CD4-positive, alpha-beta T cell treated with Interferon alpha-2 for 1 hour (primary cell): Measurements from ENCODE around the gene ELAC2.
A peak's percentile ranks its signal among the peaks of the same experiment; 100 is the strongest.

Source experiments
- DNase-seq, 2 donors: peaks; one replicate each; pipeline ENCODE4 v3.0.0-alpha.2; 2020 to 2022

Gene ELAC2

DNA sequence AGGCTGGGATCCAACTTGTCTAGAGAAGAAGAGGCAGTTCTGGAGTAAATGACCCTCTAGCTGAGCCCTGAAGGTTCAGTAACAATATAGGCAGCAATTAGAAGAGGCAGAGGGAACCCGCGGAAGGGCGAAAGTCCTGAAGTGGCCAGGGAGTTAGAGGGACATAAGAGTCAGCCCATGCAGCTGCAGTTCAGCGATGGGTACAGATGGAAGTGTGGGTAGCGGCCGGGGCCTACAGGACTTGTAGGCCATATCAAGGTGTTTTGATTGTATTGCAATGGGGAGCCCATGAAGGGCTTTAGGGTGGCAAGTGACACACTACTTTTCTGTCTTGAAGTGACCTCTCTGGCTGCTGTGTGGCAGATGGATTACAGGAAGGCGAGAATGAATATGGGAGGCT lies 3.0 kb downstream of the ELAC2 start:
- no peak for DNase-seq

DNA sequence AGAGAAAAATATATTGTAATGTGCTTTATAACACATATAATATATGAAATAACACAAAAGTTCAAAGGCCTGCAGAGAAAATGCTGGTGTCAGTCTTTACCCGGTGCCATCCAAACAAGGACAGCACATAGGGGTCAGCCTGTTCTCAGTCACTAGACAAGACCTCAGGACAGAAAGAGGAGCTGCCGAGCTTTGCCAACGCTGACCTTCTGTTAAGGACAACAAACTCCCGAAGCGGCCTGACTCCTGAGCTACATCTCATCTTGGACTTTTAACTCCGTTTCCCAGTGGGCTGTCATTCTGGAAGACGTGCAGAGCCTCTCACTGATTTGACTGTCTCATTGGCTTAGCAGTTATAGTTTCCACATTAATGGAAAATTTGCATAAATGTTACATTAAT lies 6.9 kb downstream of the ELAC2 start:
- no peak for DNase-seq

DNA sequence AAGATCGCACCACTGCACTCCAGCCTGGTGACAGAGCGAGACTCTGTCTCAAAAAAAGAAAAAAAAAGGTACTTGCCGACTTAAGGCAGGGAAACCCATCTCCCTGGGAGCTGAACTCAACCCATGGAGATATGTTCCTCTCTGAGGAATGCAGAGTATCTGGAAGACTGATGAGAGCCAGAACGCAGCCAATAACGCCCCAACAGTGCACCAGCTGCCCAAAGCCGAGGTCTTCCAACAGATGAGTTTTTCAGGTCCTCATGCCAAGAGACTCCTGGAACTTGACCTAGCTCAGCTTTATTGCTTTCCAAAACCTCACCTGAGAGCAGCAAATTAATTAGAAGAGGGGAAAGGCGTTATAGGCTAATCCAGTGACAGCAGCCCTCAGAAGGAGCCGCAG lies 9.4 kb downstream of the ELAC2 start:
- no peak for DNase-seq

DNA sequence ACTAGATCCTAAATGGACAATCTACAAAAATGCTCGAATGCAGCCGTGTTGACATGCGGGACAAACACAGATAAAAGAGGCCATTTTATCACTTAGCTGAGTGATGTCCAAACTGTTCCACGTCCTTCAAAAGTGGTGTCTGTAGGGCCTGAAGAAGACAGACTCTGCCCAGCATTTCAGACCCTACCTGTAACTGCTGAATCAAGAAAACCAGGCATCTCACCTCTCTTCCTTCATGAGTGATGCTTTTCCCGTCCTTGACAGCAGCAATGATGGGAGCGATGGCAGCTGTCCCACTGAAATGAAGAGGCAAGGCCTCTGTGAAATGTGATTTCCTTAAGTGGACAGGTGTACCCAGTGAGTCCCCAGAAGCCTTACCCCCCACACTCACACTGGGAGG lies 12.3 kb downstream of the ELAC2 start:
- DNase-seq: no peak

DNA sequence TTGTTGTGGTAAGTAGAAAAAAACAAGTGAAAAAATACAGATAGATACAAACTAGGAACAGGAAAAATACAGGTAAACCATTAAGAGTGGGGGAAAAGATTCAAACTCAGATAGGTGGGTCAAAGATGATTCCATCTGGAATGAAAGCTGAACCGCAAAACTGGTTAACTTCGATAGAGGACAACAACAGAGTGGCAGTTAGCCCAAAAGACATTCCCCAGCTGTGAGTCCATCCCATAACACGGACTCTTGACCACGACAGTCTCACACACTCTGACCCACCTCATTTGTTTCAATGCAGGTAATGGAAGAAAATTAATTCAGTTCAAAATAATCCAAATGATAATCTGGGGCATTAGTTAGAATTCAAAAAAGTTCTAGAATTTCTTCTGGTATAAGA lies 13.5 kb downstream of the ELAC2 start:
- DNase-seq: no peak

DNA sequence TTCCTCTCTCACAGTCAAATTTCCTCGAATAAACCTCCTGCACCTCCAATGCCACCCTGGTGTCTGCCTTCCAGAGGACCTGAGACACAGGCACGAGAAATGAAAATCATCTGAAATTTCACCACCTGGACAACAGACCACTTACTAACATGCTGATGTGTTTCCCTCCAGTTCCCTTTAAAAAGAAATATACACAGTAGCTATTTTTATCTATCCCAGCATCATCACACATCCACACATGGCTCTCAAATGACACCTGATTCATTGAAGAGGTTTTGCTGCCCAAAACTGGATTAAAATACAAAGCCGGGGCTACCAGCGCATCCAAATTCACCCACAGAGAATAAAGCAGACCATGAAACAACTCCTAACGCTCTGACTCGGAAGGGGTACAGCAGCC lies 13.9 kb downstream of the ELAC2 start:
- DNase-seq: no peak

DNA sequence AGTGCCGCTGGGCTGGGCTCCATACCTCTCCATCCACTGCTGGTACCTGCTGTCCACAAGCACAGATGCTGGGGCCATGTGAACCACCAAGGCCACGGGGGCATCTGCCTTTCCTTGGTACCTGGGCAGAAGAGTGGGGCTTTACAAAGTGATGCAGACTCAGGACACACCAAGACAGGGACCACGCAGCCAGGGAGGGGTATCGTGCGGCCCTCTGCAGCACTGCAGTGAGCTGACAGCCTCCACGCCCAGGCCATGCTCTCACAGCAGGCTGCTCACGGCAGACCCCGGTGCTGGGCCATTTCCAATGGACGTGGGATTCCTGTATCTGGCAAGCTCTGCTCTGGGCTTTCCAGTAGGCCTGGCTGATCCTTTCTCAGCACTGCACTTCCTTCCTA lies 14.4 kb downstream of the ELAC2 start:
- no peak for DNase-seq

DNA sequence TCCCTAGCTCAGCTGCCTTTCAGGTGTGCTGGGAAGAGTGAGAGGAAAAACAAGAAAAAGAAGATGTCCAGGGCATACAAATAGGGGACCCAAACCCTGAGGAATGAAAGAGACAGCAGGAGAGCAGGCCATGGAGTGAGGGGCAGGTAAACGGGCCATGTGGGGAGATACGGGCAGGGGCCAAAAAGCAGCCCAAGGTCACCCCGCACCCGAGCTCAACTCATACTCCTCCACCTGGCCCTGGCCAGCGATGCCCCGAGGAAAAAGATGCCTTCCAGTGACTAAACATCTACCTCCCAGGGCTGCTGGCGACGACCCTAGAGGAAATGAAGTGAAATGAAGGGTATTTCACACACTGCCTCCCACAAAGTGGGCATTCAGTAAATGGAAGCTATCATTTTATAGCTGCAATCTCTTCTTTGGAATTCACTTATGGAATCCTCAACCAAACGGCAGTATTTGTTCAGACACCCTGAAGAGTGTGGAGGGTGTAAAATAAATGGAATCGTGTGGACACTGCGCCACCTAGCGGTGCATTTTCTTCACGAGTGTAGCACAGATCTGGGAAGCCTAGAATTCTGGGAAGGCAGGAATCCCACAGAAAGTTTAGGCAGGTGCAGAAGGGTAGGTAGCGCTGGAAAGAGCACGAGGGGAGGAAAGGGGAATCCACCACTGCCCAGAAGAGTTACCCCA lies 14.9 kb downstream of the ELAC2 start:
- DNase-seq: peak in 1 of 2 donors; percentile 48

DNA sequence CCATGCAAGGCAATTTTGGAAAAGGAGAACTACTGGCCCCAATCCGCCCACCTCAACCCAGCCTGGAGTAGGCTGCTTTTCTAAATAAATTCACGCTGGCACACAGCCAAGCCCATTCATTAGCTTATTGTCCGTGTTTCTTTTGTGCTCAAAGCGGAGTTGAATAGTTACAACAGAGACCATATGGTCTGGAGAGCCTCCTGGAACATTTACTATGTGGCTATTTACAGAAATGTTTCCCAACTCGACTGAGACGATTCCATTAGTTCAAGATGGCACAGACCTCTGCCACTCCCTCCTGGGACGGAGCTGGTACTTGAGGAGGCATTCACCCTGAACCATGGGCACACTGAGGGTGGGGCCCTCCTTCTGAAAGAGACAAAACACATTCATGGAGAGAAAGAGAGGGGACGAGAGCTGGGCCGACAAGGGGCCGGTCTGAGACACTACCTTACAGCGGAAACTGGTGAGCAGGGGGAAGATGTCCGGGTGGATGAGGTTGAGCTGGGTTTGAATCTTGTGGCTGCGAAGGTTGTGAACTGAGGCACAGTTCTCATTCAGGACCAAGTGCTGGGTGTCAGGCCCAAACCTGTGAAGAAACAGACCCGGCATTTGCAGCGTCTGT lies 15.7 kb downstream of the ELAC2 start:
- DNase-seq: no peak

DNA sequence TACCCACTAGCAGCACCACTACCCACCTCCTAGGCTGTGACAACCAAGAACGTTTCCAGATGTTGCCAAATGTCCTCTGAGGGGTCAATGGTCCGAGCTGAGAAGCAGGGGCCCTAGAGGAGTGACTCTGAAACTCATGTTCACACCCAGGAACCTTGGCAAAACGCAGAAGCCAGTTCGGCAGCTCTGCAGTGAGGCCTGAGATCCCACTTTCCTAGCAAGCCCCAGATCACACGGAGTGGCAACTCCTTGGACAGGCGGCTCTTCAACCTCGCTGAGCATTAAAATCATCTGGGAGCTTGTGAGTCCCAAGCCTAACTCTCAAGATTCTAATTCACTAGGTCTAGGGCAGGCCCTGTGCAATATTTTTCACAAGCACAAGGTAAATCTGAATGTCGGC lies 17.3 kb downstream of the ELAC2 start:
- no peak for DNase-seq

DNA sequence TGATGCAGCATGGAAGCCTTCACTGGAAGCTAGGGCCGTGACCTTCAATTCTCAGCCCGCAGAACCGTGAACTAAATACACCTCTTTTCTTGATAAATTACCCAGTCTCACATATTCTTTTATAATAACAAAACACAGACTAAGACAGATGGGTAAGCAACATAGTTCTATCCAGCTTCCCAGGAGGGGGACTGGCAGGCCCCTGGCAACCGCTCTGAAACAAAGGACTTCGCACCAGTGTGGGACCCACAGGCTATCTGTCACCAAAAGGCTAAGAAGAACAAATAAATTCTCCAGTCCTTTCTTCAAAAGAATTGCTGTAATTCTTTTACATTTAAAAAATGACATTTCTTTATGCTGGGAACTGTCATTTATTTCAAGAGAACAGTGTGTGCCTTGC lies 19.0 kb downstream of the ELAC2 start:
- no peak for DNase-seq

DNA sequence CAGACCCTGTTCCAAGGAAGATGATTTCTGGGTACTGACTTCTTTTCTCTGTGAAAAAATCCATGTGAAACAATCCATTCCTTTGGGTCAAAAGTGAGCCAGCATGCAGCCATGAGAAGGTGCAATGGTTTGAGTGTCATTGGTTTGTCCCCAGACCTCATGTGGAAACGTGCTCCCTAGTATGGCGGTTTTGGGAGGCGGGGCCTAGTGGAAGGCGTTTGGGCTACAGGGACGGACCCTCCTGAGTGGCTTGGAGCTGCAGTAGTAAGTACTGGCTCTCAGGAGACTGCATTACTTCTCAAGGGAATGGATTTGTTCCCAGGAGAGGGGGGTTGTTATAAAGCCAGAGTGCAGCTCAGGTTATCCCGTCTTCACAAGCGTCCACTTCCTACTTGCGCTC lies 19.4 kb downstream of the ELAC2 start:
- DNase-seq: no peak

DNA sequence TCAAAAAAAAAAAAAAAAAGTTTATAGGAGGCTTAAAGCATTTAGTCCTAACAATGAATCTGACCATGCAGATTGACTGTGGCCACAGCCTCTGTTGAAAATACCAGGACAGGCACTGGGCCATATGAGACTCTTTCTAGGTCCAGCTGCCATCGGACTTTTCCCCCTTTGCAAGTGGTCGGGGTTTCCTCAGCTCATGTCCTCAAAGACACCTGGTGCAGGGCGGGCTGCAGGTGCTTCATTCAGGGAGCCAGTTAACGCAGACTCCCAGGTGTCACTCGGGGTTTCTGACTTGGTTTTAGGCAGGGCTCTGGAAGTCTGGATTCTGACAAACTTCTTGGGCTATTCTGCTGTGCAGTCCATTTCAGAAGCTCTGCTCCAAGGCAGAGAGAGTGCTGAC lies 20.9 kb downstream of the ELAC2 start:
- no peak for DNase-seq

DNA sequence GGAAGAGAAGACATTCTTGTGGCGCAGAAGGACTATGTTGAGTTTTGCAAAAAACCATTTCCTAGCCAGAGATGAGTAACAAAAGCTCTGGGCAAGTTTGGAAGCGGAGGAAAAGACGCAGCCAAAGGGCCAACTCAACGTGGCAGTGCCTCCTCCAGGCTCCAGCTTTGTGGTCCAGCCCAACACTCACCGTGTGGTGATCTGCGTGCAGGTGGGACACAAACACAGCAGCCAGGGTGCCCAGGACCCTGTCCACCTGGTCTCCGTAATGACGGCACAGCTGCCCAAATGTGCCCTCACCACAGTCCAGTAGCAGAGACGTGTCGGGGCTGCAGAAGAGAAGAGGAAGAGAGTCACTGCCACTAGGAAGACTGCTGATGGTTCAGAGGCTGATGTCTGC lies 21.5 kb downstream of the ELAC2 start:
- no peak for DNase-seq

DNA sequence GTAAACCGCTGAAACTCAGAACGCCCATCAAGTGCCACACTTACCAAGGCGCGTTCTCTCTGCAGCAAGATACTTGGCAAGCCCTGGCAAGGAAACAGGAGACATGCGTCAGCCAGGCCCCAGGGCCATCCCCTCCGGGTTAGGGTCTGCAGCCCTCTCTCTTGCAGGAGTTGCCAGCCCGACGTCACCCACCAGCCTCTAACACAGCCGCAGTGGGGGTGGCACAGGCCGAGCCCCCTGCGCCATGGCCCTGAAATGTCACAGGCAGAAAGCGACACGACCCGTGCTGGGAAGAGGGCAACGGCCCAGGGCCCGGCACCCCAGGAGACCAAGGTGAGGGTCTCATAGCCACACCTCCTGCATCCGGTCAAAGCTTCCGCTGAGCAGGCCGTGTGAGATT lies 21.9 kb downstream of the ELAC2 start:
- no peak for DNase-seq

DNA sequence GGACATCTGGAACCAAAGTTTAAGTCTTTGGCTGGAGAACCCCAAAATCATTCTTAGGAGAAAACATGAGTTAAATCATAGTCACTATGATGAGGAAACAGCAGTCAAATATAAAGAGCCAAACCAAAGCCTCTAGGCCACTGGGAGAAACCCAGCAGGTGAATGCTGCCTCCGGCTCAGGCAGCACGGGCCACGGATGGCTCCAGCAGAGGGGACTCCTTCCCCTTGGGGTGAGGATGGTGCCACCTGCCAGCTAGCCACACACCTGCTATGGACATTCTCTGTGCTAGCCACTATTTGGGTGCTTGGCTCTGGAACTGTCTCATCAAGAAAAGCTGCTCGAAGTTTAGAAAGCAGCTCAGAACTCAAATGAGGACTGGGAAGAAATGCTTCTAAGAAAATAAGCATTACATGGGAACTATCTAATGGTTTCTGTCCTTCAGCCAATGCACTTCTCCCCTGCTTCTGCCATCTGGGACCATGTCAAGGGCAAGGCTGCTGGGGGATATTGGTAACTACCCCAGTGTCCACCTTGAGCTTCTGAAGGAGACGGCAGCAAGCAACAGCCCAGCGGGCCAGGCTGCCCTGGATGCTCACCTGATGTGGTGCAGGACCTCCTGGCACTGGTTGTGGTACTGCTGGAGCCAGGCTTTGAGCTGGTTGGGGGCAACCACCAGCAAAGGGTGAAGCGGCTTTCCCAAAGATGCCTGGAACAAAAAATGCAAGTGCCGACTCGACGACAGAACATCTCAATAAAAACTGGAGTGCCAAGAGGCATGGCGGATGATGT lies 22.5 kb downstream of the ELAC2 start:
- DNase-seq: no peak

DNA sequence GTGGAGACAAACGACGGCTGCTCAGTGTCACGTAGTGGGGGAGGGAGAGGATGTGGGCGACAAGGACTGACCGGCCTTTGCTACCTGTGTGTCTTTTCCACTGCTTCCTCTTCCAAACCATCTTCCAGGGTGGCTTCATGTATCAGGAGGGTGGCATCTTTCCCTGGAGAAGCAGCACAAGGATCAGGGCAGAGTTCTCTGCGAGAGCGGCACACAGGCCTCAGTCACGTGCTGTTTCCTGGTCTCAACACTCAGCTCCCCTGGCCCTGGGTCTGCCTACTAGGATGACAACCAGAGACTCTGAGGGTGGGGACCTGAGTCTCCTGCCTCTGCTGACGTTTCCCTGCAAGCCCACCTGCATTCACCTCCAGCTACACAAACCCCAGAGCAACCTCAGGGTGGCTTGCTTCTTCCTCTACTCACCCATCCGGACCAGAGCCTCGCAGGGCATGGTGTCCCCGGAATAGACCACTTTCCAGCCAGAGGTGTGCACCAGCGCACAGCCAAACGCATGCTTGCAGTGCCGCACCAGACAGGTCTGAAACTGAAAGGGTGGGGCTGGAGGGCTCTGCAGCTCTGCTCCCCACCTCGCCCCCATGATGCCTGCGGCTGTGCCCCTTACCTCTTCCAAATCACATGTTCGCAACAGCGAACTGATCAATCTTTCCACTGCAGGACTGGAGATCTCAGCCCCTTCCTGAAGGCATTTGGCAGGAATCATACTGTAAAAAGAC lies 23.3 kb downstream of the ELAC2 start:
- DNase-seq: no peak

DNA sequence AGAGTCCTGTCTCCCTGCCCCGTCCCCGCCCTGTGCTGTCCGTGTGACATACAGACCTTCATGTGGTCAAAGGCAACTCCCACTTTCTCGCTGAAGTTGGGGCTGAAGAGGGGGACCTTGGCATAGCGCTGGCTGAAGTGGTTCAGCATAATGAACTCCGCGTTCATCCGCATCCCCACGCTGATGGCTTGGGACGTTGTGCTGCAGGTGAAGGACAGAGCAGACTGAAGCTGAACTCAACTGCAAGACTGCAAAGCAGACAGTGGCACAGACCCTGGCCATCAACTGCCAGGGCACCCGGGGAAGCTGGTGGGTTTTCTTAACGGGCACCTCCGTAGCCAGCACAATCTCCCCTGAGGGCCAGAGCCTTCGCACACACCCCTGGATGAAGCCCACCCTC lies 24.2 kb downstream of the ELAC2 start:
- DNase-seq: no peak

DNA sequence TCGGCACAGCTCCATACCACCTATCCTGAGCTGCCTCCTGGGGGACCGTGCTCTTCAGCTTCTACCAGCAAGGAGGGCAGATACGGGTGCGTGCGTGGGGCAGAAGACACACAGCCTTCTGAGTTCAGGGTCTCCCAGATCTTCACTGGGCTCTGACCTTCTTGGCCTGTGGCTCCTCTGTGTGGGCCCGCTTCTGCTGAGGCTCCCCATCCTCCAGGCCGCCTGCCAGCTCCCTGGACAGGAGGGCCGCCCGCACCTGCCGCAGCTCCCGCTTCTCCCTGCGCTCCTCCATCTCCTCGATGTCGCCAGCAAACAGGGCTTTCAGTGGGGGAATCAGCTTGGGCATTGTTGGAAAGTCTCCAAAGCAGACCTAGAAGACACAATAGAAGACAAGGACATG lies 25.2 kb downstream of the ELAC2 start:
- no peak for DNase-seq

DNA sequence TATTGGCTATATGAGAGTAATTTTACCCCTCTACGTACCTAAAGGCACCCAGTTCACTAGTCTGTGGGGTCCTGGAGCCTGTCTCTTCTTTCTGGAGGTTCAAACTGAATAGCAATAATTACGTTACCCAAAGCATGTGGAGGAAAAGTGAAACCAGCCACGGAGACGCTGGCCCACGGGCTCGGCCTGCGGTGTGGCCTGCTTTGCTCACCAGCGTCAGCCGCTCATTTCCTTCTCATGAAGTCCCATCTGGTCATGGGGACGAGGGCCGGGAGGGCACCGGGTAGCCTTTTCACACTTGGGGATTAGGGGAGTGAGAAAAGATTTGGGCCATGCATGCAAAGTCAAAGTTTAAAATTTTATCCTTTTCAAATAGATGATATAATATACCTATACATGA lies 26.9 kb downstream of the ELAC2 start:
- no peak for DNase-seq

DNA sequence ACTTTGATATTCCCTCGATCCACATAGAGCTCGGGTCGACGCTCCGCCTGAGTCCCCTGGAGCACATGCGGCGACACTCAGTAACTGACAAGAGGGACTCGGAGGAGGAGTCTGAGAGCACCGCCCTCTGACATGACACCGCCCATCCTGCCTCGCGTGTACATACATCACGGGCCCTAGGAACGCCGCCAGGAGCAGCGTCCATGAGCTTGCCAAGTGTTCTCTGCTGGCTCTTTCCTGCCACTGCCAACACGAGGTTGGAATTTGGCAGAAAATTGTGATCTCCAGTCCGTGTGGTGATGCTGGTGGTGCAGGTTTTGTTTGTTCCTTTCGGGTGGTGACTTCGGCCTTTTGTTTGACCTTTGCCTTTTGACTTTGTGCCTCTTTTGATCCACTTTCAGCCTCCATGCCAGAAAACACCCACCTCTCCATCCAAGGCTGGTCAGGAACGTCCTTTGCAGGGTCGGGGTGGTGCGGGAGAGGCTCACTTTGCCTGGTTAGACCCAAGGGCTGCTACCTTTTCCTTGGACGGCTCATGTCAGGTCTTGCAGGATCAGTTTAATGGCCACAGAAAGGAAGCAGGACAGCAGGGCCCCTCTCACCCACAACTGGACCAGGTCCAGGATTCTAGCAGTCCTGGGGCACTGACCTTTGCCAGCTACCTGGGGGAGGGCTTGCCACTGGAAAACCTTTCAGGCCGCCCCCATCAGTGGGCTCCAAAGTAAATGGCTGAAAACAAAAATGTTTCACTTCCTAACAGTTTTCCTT lies 27.6 kb downstream of the ELAC2 start:
- no peak for DNase-seq

DNA sequence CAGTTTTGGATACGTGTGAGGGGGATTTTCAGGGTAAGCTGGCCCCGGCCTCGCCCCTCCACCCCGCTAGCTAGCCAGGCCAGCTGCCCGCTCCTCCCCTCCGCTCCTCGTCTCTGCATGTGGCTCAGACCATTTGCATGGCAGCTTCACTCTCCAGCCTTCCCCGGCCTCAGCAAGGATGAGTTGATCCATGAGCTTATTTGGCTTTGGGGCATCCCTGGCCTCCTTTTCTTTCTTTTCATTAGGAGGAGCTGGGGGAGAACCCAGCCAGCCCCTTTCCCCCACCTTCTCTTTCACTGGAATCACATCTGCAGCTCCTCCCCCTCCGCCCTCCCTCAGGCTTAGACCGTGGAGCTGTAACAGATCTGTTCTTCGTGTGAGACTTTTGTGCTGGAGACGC lies 30.7 kb downstream of the ELAC2 start:
- DNase-seq: no peak
